Measurements from ENCODE around the gene G2E3. TPM values are rescaled to one million over a fixed set of nuclear protein-coding genes. Genes with fewer than 3 reads are reported as not detected.

G2E3 gene
- total and polyA plus RNA-seq, 2 of the 4 experiments (the other 2 are of a cell fraction) = 9.6 to 19.4 TPM

DNA sequence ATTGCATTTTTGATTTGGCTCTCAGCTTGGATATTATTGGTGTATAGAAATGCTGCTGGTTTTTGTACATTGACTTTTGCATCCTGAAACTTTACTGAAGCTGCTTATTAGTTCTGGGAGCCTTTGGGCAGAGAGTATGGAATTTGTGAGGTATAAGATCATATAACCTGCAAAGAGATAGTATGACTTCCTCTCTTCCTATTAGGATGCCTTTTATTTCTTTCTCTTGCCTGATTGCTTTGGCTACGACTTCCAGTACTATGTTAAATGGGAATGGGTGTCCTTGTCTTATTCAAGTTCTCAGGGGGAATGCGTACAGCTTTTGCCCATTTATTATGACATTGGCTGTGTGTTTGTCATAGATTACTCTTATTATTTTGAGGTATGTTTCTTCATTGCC, 86.6 kb downstream of the G2E3 start:
- Histone ChIP-seq H3K79me1 (ENCODE audit: low read depth in 1 of 2, low read length in 2 of 2) (peaks cover 9 to 11% of the 10 kb centered on the region in 2 experiments), H3K56ac (ENCODE audit: extremely low read depth, insufficient read depth, low read length) (no peak overlapping the region), H3K9ac (ENCODE audit: low read depth, low read length) (no peak overlapping the region), H3K18ac (ENCODE audit: low read depth, low read length) (no peak overlapping the region), H4K8ac (ENCODE audit: low read depth in 2 of 2, low read length in 2 of 2) (no peak overlapping the region), H2AFZ (replicated peaks; ENCODE audit: low read length, poor library complexity) (no peak overlapping the region), H3K27ac (ENCODE audit: insufficient read depth, low read length) (no peak overlapping the region), H2AK5ac (ENCODE audit: low read depth, low read length) (no peak overlapping the region), H2BK15ac (ENCODE audit: low read depth, low read length) (no peak overlapping the region), H4K5ac (ENCODE audit: low read depth, low read length) (no peak overlapping the region), H3K23ac (ENCODE audit: low read depth, low read length) (no peak overlapping the region), H2AK9ac (replicated peaks; ENCODE audit: low read depth, low read length, poor library complexity) (no peak overlapping the region), H3K4ac (ENCODE audit: low read depth, low read length) (no peak overlapping the region), H3K9me1 (ENCODE audit: insufficient read depth, low read length) (no peaks in the 10 kb centered on the region), H4K20me1 (ENCODE audit: insufficient read depth, low read length) (no peaks in the 10 kb centered on the region; the same call in 1 of the 2 replicates), H3K4me3 (ENCODE audit: insufficient read depth, low read depth, low read length) (no peak overlapping the region), H3K4me2 (ENCODE audit: low read depth, low read length) (no peak overlapping the region), H3K9me3 (ENCODE audit: control insufficient read depth, insufficient read depth, low read length) (peaks cover 4% of the 10 kb centered on the region; the same call in 1 of the 2 replicates), H4K91ac (ENCODE audit: insufficient read depth, low read depth, low read length) (no peak overlapping the region), H2BK120ac (ENCODE audit: low read depth, low read length) (no peak overlapping the region), H2BK5ac (ENCODE audit: low read depth, low read length, poor library complexity, severe bottlenecking) (no peak overlapping the region), H3K27me3 (ENCODE audit: control insufficient read depth, insufficient read depth, low read length) (no peaks in the 10 kb centered on the region), H3K14ac (replicated peaks; ENCODE audit: low read depth, low read length) (no peak overlapping the region), H2BK20ac (ENCODE audit: low read depth, low read length) (no peak overlapping the region), H3K4me1 (ENCODE audit: control insufficient read depth, insufficient read depth, low read length) (no peaks in the 10 kb centered on the region), H3K36me3 (ENCODE audit: control insufficient read depth, insufficient read depth, low read length) (peaks cover 19% of the 10 kb centered on the region)
- WGBS, 2 experiments (ENCODE audit: extremely low coverage in 2 of 2, insufficient read length in 1 of 2) = no CpG with 5 or more reads among the region's 2 CpGs
- CTCF ChIA-PET = interaction anchor here (0.6 kb wide), 1 partner anchor 280 kb away, joined by 5 read pairs; no protein-coding TSS in a partner anchor
- dilution Hi-C loops (cut with HindIII; ENCODE audit: low sequenced_read_pairs, unreplicated experiment) (no loop called here), in situ Hi-C loops (cut with MboI; ENCODE audit: low sequenced_read_pairs) (no loop called here), intact Hi-C loops (cut with micrococcal nuclease) (no loop called here)
- POLR2A ChIA-PET (ENCODE audit: unreplicated experiment) = no interaction called here
- BruUV-seq (replicated peaks) = no TSS peak
- TF ChIP-seq, protein P1, sequence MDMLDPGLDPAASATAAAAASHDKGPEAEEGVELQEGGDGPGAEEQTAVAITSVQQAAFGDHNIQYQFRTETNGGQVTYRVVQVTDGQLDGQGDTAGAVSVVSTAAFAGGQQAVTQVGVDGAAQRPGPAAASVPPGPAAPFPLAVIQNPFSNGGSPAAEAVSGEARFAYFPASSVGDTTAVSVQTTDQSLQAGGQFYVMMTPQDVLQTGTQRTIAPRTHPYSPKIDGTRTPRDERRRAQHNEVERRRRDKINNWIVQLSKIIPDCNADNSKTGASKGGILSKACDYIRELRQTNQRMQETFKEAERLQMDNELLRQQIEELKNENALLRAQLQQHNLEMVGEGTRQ (IDR thresholded peaks at IDR 0.05; ENCODE audit: low read depth, low read length) = no peak
- TF ChIP-seq RFX5 (IDR thresholded peaks at IDR 0.05; ENCODE audit: low read depth, low read length) = no peak
- no peak for TF ChIP-seq RCOR1 (IDR thresholded peaks at IDR 0.05; ENCODE audit: insufficient replicate concordance, low read length)
- no peak for TF ChIP-seq CEBPB (IDR thresholded peaks at IDR 0.05; ENCODE audit: low read depth, low read length)
- no peak for TF ChIP-seq RAD21 (IDR thresholded peaks at IDR 0.05; ENCODE audit: low read length)
- TF ChIP-seq NFE2L2 (IDR thresholded peaks at IDR 0.05; ENCODE audit: low read depth, low read length) = no peak
- TF ChIP-seq MAZ (IDR thresholded peaks at IDR 0.05; ENCODE audit: borderline replicate concordance, low read depth, low read length) = no peak
- TF ChIP-seq, protein P2, sequence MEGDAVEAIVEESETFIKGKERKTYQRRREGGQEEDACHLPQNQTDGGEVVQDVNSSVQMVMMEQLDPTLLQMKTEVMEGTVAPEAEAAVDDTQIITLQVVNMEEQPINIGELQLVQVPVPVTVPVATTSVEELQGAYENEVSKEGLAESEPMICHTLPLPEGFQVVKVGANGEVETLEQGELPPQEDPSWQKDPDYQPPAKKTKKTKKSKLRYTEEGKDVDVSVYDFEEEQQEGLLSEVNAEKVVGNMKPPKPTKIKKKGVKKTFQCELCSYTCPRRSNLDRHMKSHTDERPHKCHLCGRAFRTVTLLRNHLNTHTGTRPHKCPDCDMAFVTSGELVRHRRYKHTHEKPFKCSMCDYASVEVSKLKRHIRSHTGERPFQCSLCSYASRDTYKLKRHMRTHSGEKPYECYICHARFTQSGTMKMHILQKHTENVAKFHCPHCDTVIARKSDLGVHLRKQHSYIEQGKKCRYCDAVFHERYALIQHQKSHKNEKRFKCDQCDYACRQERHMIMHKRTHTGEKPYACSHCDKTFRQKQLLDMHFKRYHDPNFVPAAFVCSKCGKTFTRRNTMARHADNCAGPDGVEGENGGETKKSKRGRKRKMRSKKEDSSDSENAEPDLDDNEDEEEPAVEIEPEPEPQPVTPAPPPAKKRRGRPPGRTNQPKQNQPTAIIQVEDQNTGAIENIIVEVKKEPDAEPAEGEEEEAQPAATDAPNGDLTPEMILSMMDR (conservative IDR thresholded peaks at IDR 0.05; ENCODE audit: low read depth, low read length) = no peak
- no peak for ATAC-seq (ENCODE audit: low read depth)
- no peak for DNase-seq

All from IMR-90 (cell line).